NCI-H2107 treated with DMSO at 0.1 percent for 48 hours (cell line): Measurements from ENCODE around the gene CCDC87.
"Not testable (repeated sequence)": the region's sequence is repeated elsewhere in the genome, so short reads cannot be mapped to it uniquely, and the experiment has no call there.

Experiments
- DNase-seq: peaks from one replicate; lab custom pipeline; 2025; ENCODE audit not compliant: unreplicated experiment; lab: John Stamatoyannopoulos, UW

The CCDC87 gene

DNA sequence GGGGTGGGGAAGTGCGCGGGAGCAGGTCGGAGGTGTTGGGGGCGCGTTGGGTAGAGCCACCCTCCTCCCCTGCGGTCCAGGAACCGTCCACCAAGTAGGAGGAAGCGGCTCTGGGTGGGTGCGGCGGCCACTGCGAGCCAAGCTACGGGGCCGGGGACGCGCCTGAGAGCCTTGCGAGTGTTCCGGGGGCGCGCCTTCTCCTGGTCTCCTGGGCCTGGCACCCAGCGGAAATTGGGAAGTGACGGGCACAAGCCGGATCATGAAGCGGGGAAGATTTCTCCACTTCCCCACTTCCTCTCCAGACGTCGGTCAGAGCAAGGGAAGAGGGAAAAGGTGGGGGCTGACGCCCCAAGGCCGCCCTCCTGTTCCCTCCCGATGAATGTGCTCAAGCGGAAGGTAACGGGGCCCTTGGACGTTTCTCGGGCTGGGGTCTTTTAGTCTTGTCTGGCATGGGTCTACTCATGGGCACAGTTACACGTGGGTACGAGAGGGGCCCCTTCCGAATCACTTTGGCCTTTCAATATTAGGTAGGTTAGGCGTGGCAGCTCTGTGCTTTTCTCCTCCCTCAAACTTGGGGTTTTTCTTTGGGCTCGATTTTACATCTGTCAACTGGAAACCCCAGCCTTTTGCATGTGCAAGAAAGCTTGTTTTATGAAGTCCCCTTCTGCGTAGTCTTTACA lies 24.4 kb upstream of the CCDC87 start:
- DNase-seq, result no peak

DNA sequence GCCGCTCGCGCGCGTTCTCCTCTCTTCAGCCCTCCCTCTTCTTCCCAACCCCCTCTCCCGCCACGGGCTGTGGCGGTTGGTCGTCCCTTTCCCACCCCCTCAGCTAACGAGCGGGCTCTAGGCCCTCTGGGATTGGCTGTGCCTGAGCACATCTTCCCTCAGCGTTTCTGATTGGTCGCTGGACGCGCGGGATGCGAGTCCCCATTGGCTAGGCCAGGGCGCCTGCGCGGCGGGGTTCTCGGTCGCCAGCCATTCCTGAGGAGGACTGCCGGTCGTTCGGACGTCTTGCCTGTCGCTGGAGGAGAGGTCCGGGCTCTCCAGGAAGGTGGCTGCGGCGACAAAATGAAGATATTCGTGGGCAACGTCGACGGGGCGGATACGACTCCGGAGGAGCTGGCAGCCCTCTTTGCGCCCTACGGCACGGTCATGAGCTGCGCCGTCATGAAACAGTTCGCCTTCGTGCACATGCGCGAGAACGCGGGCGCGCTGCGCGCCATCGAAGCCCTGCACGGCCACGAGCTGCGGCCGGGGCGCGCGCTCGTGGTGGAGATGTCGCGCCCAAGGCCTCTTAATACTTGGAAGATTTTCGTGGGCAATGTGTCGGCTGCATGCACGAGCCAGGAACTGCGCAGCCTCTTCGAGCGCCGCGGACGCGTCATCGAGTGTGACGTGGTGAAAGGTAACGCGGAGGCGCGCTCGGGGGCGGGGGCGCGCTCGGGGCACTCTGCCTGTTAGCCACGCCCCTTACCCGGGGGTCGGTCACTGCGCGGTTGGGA lies 23.7 kb upstream of the CCDC87 start, which contains the start of gene RBM14:
Gene RBM14, plus strand, starts transcription at position 252 of the 776 bp plus-strand sequence. Its CDS starts 91 bp downstream, at position 343.
- peak; percentile 96 for DNase-seq

DNA sequence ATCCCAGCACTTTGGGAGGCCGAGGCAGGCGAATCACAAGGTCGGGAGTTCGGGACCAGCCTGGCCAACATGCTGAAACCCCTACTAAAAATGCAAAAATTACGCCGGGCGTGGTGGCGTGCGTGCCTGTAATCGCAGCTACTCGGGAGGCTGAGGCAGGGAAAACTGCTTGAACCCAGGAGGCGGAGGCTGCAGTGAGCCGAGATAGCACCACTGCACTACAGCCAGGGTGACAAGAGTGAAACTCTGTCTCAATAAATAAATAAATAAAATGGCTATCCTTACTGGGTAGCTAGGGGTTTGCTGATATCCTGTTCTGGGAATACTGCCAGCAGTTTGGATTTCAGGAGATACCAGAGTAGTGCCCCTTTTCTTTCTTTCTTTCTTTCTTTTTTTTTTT lies 21.2 kb upstream of the CCDC87 start:
- no peak for DNase-seq

DNA sequence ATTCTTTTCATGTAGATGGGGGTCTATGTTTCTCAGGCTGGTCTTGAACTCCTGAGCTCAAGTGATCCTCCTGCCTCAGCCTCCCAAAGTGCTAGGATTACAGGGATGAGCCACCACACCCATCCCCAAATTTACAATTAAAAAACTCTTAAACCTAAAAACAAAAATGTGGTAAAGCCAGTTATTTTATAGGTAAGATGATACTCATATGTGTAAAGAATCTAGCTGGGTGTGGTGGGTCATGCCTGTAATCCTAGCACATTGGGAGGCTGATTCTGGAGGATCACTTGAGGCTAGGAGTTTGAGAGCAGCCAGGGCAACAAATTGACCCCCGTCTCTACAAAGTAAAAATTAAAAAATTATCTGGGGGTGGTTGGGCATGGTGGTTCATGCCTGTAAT lies 19.6 kb upstream of the CCDC87 start:
- no peak for DNase-seq

DNA sequence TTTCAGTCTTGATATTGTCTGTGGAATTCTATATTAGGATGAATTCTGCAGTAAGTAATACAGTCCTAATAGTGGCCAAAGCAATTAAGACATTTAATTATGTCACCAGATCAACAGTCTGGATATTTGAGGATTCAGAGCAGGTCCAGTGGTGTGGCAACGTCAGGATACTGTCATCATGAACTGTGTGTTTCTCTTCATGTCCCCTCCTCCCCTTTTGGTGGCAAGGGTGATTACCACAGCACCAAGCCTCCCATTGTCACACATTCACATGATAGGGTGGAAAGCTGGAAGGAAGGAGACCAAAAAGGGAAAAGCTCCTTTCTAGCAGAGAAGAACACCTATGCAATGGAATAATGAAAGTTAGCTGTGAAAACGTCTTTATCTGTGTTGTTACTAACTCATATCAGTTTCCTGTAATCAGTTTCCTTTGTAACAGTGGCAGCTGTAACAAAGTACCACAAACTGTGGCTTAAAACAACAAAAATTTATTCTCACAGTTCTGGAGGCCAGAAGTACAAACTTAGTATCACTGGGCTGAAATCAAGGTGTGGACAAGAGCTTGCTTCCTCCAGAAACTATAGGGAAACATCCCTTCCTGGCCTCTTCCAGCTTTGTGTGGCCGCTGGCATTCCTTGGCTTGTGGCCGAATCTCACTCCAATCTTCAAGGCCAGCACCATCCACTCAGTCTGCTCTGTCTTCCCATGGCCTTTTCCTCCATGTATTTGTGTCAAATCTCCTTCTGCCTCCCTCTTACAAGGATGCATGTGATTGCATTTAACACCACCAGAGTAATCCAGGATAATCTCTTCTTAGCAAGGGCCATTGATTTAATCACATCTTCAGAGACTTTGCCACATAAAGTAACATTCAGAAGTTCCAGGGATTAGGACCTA lies 17.1 kb upstream of the CCDC87 start:
- no peak for DNase-seq

DNA sequence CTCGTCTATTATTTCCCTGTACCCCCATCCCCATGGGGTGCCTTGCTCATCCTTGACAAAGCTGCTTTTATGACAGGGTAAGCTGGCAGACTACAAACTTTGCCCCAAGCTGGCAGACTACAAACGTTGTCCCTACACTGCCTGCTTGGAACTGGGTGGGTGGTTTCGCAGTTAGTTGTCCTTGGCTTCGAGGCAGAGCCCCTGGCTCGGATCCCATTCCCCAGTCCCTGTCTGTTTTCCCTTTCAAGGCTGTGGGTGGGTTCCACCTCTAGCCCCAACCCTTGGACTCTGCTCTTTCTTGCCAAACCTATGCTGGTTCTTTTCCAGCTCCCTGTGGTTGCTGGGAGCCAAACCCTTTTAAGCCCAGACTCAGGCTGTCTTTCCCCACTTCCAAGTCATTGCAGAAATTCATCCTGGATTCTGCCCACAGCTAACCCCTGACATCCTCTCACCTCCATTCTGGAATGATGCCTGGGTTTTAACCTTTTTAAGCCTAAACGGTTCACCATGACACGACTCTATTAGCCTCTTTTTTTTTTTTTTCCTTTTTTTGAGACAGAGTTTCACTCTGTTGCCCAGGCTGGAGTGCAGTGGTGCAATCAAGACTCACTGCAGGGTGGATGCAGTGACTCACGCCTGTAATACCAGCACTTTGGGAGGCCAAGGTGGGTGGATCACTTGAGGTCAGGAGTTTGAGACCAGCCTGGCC lies 14.4 kb upstream of the CCDC87 start:
- DNase-seq, result no peak

DNA sequence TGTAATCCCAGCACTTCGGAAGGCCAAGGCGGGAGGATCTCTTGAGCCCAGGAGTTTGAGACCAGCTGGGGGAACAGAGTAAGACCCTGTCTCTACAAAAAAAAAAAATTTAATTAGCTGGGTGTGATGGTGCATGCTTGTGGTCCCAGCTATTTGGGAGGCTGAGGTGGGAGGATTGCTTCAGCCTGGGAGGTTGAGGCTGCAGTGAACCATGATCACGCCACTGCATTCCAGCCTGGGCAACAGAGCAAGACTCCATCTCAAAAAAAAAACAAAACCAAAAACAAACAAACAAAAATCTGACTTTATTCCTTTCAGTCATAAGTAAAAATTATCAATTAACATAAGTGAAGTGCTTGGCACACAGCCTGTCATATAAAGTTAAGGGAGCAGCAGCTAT lies 13.7 kb upstream of the CCDC87 start:
- not testable (repeated sequence) for DNase-seq

DNA sequence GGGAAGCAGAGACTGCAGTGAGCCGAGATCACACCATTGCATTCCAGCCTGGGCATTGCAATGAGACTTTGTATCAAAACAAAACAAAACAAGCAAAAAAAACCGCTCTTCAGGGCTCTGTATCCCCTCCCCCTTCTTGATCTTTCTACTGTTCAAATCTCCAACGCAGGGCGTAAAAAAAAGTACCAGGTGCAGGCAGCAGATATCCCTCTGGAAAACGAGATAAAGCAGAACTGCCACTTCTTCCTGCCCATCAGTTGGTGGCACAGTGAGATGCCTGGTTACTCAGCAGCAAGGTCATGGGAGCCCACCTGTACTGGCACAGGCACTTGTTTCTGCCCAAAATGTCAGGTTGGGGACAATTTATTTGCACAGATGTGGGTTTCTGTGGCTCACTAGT lies 11.3 kb upstream of the CCDC87 start:
- DNase-seq, result no peak

DNA sequence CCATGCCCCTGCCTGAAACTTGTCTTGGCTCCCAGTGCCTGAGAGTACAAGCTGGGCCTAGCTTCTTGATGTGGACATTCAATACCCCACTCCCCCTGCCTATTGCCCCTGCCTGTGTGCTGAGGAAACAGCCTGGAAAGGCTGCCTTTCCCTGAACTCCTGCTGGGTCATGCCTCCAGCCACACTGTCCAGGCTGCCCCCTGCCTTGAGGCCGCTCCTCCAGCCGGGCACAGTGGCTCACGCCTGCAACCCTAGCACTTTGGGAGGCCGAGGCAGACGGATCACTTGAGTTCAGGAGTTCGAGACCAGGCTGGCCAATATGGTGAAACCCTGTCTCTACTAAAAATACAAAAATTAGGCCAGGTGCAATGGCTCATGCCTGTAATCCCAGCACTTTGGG lies 10.2 kb upstream of the CCDC87 start:
- DNase-seq, result no peak

DNA sequence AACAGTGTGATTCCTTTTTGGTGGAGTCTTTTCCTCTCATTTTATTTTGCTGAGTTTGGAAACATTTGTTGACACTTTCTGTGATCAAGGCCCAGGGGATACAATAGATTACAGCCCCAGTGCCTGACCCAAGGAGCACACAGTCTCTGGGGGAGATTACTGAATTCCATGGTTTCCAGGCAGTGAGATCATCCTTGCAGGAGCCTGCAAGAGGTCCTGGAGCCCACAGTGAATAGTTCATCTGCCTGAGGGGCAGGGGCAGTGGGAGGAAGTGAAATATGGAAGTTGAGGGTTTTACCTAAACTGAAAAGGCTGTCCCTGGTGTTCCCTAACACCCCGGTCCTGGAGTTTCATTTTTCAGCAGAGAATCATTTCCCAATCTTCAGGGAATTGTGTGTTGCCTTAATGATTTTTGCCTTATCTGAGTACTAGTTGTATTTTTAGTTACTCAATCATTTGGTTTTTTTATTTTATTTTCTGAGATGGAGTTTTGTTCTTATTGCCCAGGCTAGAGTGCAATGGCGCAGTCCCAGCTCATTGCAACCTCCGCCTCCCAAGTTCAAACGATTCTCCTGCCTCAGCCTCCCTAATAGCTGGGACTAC lies 7.9 kb upstream of the CCDC87 start:
- no peak for DNase-seq

DNA sequence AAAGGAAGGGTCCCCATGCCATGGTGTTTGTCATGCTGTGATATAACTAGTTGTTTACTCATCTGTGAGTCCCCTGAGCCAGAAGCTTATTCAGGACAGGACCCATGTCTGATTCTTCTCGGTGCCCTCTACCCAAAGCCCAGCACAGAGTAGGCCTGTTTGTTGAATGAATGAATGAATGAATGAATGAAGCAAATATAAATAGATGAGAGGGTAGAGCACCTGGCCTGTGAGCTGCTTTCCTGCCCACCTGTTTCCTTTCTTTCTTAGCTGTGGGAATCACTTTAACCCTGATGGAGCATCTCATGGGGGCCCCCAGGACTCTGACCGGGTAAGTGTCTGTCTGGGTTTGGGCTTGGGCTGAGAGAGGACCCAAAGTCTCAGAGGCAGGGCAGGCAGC lies 7.4 kb upstream of the CCDC87 start:
- no peak for DNase-seq

DNA sequence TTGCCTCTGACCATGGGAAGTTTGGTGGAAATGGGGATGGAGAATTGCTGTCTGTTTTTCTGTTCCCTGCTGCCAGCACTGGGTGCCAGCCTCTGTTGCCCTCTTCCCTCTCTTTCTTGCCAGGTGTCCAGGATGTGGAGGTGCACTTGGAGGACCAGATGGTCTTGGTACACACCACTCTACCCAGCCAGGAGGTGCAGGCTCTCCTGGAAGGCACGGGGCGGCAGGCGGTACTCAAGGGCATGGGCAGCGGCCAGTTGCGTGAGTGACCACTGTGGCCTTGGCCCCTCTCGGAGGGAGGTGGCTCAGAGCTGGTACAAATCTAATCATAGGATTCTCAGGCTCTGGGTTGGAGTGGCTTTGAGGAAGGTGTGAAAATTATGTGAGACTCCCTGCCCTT lies 6.1 kb upstream of the CCDC87 start:
- DNase-seq, result no peak

DNA sequence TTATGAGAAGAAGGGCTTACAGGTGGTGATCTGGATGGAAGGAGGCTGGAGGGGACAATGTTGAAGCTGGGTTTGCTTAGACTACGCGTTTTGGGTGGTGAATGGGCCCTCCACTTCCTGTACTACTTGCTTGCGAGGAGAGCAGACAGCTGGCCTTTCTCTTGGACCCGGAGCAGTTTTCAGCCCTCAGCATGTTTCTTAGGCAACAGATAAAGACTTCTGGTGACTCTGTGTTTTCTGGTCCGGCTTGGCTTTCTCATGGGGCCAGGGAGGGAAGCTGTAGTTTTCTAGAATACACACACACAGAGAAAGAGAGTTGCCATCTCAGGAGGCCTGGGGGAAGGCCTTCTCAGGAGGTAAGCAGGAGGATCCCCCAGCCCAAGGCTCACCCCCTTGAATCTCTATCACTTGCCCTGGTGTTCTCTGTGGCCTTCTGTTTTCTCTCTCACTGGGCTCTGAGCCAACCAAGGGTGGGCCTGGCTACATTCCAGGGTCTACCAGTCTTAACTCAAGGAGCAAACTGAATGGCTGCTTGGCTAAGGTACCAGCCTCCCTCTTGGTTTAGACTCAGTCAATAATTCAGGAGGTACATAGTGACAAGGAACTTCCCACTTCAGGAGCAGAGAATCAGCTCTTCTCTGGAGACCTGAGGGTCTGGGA lies 2.5 kb upstream of the CCDC87 start:
- DNase-seq, result no peak

DNA sequence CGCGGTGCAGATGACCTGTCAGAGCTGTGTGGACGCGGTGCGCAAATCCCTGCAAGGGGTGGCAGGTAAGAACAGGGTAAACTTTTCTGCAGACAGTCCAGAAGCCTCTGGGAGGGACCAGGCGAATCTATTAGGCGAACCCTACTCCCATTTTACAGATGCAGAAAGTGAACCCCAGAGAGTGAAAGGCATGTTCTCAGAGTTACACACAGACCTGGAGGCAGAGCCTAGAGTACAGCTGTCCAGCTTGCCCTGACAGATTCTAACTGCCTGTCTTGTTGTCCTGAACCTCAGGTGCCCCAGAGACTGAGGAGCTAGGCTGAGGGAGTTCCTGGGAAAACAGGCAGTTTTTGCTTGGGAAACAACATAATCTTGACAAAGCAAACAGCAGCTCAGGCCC lies 787 bp upstream of the CCDC87 start:
- DNase-seq, result no peak

DNA sequence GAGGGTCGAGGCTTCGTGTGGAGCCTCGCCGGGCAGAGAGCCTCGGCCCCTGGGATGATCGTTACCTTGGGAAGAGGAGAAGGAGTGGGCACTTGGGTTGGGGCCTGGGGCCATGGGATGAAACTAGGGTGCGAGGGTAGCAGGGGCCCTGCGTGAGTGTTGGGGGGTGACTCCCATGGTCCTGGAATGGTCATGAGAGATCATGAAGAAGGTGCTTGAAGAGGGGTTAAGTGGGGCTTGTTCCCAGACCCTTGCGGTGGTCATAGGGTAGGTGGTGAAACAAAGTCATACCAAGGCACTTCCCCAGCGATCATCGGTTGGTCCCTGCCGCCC lies 406 bp upstream of the CCDC87 start:
- no peak for DNase-seq

DNA sequence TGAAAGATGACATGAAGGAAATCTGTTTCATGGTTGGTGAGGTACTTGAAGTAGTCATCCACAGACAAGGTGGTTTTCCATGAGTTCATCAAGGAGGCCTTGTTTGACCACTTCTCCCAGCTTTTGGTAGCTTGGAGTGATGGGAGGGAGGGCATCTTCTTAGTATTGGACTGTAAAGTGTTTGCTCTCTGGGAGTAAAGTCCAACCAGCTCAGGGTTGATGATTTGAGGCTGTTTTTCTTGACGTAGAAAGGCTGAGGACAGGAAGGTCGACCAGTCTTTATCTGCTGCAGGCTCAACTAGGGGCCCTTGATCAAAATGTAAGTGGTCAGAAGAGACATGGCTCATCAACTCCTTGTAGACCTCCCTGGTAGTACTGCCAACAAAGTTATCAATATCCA lies 1.7 kb downstream of the CCDC87 start:
- DNase-seq, result no peak

DNA sequence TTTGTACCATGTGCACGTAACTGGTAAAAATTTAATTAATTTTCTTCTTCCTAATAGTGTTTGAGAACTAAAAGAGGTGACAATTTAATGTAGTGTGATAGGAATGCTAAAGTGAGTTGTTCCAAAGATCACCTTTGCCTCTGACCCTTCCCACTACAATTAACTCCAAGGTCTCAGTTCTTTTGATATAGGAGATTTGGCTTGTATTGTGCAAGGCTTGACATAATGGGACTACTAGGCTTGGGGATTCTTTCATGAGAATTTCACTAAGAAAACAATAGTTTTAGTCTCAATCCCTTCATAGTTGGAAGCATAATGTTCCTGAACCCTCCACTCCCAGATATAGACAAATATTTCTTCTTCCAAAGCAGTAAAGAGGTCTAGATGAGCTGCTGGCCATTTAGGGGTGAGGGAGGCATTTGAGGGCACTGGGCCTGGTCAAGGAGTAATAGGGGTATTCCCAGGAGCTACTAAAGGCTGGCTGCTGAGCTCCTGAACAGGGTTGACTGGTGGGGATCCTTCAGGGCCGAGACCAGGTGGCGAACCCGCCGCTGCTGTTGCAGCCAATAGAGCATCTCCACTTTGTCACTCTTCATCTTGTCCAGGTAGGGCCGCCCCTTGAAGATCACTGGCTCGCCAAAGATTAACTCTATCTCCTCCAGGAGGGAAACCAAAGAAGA lies 2.7 kb downstream of the CCDC87 start:
- no peak for DNase-seq

DNA sequence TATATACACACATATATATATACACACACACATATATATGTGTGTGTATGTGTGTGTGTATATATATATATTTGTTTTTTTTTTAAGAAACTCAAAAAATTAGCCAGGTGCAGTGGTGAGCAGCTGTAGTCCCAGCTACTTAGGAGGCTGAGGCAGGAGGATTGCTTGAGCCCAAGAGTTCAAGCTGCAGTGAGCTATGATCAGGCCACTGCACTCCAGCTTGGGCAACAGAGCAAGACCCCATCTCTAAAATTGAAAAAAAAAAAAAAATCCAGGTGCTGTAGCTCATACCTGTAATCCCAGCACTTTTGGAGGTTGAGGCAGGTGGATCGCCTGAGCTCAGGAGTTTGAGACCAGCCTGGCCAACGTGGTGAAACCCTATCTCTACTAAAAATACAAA lies 3.5 kb downstream of the CCDC87 start:
- DNase-seq, result not testable (repeated sequence)

DNA sequence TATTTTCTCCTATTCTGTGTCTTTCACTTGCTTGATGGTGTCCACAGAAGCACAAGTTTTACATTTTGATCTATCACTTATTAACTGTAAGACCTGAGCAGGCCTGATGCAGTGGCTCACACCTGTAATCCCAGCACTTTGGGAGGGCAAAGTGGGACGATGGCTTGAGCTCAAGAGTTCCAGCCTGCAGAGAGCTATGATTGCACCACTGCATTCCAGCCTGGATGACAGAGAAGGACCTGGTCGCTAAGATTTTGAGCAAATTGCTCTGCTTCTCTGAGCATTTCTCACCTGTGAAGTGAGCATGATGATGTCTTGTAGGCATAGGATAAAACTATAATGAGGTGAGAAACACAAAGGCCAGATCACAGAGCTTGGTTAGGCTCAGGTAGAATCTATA lies 6.7 kb downstream of the CCDC87 start:
- no peak for DNase-seq

DNA sequence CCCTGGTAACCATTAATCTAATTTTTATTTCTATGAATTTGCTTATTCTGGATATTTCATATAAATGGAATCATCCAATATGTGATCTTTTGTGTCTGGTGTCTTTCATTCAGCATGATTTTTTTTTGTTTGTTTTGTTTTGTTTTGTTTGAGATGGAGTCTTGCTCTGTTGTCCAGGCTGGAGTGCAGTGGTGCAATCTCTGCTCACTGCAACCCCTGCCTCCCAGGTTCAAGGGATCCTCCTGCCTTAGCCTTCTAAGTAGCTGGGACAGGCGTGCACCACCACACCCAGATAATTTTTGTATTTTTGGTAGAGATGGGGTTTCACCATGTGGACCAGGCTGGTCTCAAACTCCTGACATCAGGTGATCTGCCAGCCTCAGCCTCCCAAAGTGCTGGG lies 7.4 kb downstream of the CCDC87 start:
- not testable (repeated sequence) for DNase-seq
